Adrenal gland (tissue), 12 donors: ENCODE results near the gene SVIL. TPM values are rescaled to one million over a fixed set of nuclear protein-coding genes. Genes with fewer than 3 reads are reported as not detected.

Experiments
- DNase-seq, 7 donors: peaks; one replicate each; pipeline ENCODE4 v3.0.0-alpha.2; 2019 to 2020
- H3K27ac ChIP-seq, 5 donors: fragments of 200-600 bp; sonication (generic) in 4 of 5; 1 replicate in 3 of 5; 2 replicates in 2 of 5; pipeline versions ENCODE4 v1.5.1 to v1.8.0; 2016 to 2020; ENCODE audit warnings: mild to moderate bottlenecking in 1 of 5
- H3K27me3 ChIP-seq: fragments of 200-600 bp; 2 replicates; pipeline ENCODE4 v1.8.0; 2021
- H3K36me3 ChIP-seq, 2 donors: fragments of 200-600 bp; replicated peaks in 1 of 2; 1 replicate in 1 of 2; 2 replicates in 1 of 2; pipeline versions ENCODE4 v1.5.1 to v1.8.0; 2018 to 2022
- H3K4me1 ChIP-seq, 2 donors: fragments of 200-600 bp; replicated peaks in 1 of 2; 1 replicate in 1 of 2; 2 replicates in 1 of 2; pipeline versions ENCODE4 v1.5.1 to v1.8.0; 2018 to 2021
- H3K4me3 ChIP-seq, 4 donors: fragments of 200-600 bp; sonication (generic) in 3 of 4; one replicate each; pipeline ENCODE4 v1.5.1; 2016 to 2018
- H3K9me3 ChIP-seq, 3 donors: fragments of 200-600 bp; sonication (generic) in 1 of 3; replicated peaks in 1 of 3; 1 replicate in 2 of 3; 2 replicates in 1 of 3; pipeline versions ENCODE4 v1.5.1 to v1.8.0; 2016 to 2021
- POLR2A ChIP-seq, 2 donors: fragments of 450-650 bp; IDR thresholded peaks; one replicate each; pipeline ENCODE4 v1.6.1; 2017; ENCODE audit warnings: antibody characterized with exemption in 2 of 2, mild to moderate bottlenecking in 2 of 2, moderate library complexity in 1 of 2
- WGBS, 4 donors: extraction: QIAGEN DNeasy Blood & Tissue Kit in 2 of 4; methylation state at CpG; one replicate each; pipeline versions ENCODE4 v1.1.5 to v1.1.7; 2013 to 2017; 5-methylcytosine and 5-hydroxymethylcytosine counted together
- intact Hi-C, 2 donors: fragments of 100-400 bp; cut with DNase I; formaldehyde crosslinking; loops; one replicate each; pipeline versions ENCODE4 v1.14.1 to v1.15.0; 2022 to 2023
- polyA plus RNA-seq, 3 donors: library from polyadenylated mRNA; stranded (reverse); fragments of 200-250 nt in 2 of 3; fragments of 350-450 nt in 1 of 3; fragmentation: Illumina TruSeq in 1 of 3; extraction: RNeasy Lipid Tissue Mini Kit (QIAGEN cat#74804) in 1 of 3; gene quantifications; one replicate each; pipeline ENCODE4 v1.2.3, GENCODE V29; 2013 to 2014
- total RNA-seq, 9 donors: library from RNA; depleted of rRNA in 4 of 9; stranded (reverse); fragments of >200 nt in 4 of 9; fragments of 120-200 nt in 1 of 9; fragmentation: NEBNext Ultra II Directional in 1 of 9; extraction: Animal tissue kit (Norgen Biotek cat#: 25700) in 1 of 9; gene quantifications; one replicate each; pipeline versions ENCODE4 v1.1.0 to v1.2.4, GENCODE V29; 2013 to 2023
- TF ChIP-seq, protein P1 (sequence below), 6 experiments: fragments of 450-650 bp in 4 of 6; fragments of 200-600 bp in 2 of 6; sonication (generic) in 1 of 6; IDR thresholded peaks; 1 replicate in 5 of 6; 2 replicates in 1 of 6; pipeline versions ENCODE4 v1.5.1 to v1.8.0; 2016 to 2021; ENCODE audit warnings: antibody characterized with exemption in 6 of 6, mild to moderate bottlenecking in 2 of 6, moderate library complexity in 1 of 6
- donor health status: healthy with polysubstance abuse.
- donor health status: Bipolar disorder and iron deficiency.
- donor health status: DM: yes; HTN: yes; CAD: no.
- donor health status: DM: no; HTN: no; CAD: no.
- donor health status: DM: no; HTN: no; CAD: no.
- donor health status: DM: yes; HTN: yes; CAD: no.

SVIL gene
- total and polyA plus RNA-seq, 12 donors, result 6.7 to 73.1 (median 26.0) TPM

GRCh38 chr10:29631049-29631339, 3.8 kb downstream of the SVIL start:
- DNase-seq, result peak in 1 of 7 donors; percentile 40
- Histone ChIP-seq H3K9me3 (no peaks in the 10 kb centered on the region), H3K4me1 (peaks cover 12 to 42% of the 10 kb centered on the region in 2 donors), H3K4me3 (no peak overlapping the region), H3K27me3 (no peaks in the 10 kb centered on the region), H3K27ac (no peak overlapping the region), H3K36me3 (no peaks in the 10 kb centered on the region)
- WGBS, 4 donors, result 82 to 93% (median 87%) methylated on average over 4 of the region's 4 CpGs
- intact Hi-C loops, result no loop called here
- TF ChIP-seq POLR2A (IDR thresholded peaks at IDR 0.05), result no peak
- TF ChIP-seq, protein P1, sequence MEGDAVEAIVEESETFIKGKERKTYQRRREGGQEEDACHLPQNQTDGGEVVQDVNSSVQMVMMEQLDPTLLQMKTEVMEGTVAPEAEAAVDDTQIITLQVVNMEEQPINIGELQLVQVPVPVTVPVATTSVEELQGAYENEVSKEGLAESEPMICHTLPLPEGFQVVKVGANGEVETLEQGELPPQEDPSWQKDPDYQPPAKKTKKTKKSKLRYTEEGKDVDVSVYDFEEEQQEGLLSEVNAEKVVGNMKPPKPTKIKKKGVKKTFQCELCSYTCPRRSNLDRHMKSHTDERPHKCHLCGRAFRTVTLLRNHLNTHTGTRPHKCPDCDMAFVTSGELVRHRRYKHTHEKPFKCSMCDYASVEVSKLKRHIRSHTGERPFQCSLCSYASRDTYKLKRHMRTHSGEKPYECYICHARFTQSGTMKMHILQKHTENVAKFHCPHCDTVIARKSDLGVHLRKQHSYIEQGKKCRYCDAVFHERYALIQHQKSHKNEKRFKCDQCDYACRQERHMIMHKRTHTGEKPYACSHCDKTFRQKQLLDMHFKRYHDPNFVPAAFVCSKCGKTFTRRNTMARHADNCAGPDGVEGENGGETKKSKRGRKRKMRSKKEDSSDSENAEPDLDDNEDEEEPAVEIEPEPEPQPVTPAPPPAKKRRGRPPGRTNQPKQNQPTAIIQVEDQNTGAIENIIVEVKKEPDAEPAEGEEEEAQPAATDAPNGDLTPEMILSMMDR (IDR thresholded peaks at IDR 0.05), result no peak

DNA sequence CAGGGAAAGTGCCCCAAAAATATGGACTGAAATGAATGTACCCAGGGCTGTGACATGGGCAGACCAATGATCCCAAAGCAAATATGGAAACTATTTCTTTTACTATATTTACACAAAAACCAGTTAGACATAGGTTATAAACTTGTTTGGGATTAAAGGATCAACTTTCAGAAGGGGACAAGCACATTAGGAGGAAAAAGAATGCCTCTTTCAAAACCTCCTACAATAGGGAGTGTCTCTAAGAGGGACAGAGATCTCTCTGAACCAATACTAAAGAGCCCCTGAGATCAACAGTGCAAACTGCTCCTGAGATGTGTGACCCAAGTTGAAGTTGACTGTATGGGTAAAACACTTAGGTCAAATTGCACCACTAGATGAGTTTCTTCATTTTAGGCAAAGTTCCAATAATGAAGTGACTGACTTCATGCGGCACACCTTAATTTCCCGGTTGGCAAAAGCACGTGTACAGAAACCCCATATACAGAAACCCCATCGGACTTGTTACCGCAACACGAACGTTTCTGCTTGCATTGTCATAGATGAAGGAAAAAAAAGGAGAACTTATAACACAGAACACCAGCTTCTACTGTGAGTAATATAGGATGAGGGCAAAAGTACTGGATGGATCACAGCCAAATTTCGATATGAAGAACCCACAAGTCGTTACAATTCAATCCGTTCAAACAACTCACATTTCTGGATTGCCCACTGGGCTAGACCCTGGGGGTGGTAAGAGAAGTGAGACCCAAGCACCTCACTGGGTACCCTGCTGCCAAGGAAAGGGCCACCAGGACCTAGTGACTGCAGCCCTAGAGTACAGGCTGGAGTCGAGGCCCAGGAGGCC, 4.3 kb downstream of the SVIL start:
- DNase-seq, result peak in 1 of 7 donors; percentile 38
- Histone ChIP-seq H3K27ac (no peak overlapping the region), H3K36me3 (no peaks in the 10 kb centered on the region), H3K27me3 (no peaks in the 10 kb centered on the region), H3K4me3 (no peak overlapping the region), H3K9me3 (no peaks in the 10 kb centered on the region), H3K4me1 (peaks cover 9 to 36% of the 10 kb centered on the region in 2 donors)
- 78 to 85% (median 81%) methylated on average over 11 of the region's 11 CpGs for WGBS, 4 donors
- TF ChIP-seq POLR2A (IDR thresholded peaks at IDR 0.05), result no peak
- TF ChIP-seq, protein P1 (IDR thresholded peaks at IDR 0.05), result no peak
- intact Hi-C loops, result no loop called here

- DNase-seq, result peak in 1 of 7 donors; percentile 36
- Histone ChIP-seq H3K9me3 (no peaks in the 10 kb centered on the region), H3K27me3 (no peaks in the 10 kb centered on the region), H3K4me1 (peaks cover 0 to 22% of the 10 kb centered on the region in 2 donors), H3K27ac (no peak overlapping the region), H3K4me3 (no peak overlapping the region), H3K36me3 (no peaks in the 10 kb centered on the region)
- intact Hi-C loops, result no loop called here
- WGBS, 4 donors, result 78 to 93% (median 85%) methylated on average over 11 to 12 of the region's 12 CpGs
- no peak for TF ChIP-seq POLR2A (IDR thresholded peaks at IDR 0.05)
- TF ChIP-seq, protein P1 (IDR thresholded peaks at IDR 0.05), result no peak
These were observed 5.8 kb downstream of the SVIL start for GRCh38 chr10:29628912-29629526.

DNA sequence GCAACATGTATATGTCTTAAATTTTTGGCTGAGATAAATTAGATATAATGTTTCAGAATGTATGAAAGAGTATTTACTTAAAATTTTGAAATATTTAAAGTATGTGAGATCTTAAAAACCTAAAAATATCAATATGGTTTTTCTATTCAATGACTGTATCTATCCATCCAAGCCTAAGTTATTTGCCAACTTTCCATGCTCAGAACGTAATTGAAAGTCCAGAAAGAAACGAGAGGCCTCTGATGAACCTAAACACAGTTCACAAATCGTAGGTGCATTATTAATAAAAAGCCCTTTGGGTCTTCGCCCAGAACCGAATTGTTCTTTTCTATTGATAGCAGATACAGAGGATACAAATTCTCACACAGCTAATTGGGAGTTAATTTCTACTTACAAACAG, 6.5 kb downstream of the SVIL start:
- no peak for DNase-seq
- Histone ChIP-seq H3K27me3 (no peaks in the 10 kb centered on the region), H3K27ac (no peak overlapping the region), H3K9me3 (no peaks in the 10 kb centered on the region), H3K36me3 (no peaks in the 10 kb centered on the region), H3K4me1 (peaks cover 0 to 18% of the 10 kb centered on the region in 2 donors), H3K4me3 (no peak overlapping the region)
- intact Hi-C loops, result no loop called here
- TF ChIP-seq POLR2A (IDR thresholded peaks at IDR 0.05), result no peak
- TF ChIP-seq, protein P1 (IDR thresholded peaks at IDR 0.05), result no peak
- 65 to 81% (median 77%) methylated on average over 5 of the region's 5 CpGs for WGBS, 4 donors
